Fibroblast of upper back skin (primary cell): ENCODE results near the gene FEV.

Experiments
- DNase-seq: peaks from one replicate; pipeline ENCODE4 v3.0.0-alpha.2; 2013

FEV gene

DNA sequence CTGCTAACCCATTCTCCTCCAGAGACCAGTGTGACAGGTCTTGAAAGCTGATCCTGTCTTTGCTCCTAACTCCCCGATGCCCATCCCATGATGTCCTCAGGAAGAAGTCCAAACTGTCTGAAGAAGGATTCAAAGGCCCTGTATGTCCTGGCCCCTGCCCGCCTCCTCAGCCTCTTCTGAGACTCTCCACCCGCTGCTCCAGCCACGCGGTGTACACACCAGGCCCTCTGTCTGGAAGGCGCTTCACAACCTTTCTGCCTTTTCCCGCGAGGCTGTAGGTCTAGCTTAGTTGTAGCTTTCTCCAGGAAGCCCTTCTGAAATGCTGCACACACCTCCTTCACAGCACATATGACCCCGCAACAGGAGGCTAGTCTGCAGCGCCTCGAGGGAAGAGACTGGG, 31.7 kb upstream of the FEV start:
- no peak for DNase-seq

DNA sequence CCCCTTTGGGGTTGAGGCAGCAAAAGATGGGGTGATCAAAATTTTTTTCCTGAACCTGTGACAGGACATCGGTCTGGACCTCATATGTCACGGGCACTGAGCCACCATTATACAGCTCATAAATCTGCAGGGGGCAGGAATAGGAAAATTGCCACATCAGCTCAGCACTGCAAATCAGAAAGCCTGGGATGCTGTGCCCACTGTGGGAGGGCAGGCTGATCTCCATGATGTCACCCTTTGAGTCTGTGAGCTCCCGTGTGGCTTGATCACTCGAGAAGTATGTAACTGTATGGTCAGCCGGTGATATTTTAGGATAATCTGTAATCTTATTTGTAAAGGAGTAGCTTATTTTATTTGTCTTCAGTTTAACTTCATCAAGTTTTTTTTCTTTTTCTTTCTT, 25.9 kb upstream of the FEV start:
- DNase-seq: no peak

DNA sequence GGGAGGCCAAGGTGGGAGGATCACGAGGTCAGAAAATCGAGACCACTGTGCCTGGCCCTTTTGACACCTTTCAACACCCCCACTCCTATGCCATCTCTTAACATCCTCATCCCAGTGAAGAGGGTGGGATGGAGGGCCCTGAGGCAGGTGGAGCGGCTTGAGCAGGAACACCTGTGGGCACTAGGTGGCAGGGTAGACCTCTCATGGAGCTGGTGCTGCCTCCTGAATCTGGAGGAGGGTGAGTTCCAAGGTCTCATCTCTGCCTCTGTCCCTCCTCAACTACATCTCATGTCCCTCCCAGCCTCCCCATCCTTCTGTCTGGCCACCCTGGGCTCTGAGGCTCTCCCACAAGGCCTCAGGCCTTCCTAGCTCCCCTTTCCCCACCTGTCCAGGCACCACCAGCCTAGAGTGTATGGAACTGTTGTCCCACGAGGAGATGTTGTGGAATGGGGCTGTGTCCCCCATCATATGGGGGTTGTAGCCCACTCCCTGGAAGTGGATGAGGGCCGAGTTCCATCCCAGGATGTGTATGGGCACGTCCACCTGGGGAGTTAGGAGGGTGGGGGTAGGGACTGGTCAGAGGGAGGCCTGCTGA, 25.3 kb upstream of the FEV start:
- DNase-seq: no peak

DNA sequence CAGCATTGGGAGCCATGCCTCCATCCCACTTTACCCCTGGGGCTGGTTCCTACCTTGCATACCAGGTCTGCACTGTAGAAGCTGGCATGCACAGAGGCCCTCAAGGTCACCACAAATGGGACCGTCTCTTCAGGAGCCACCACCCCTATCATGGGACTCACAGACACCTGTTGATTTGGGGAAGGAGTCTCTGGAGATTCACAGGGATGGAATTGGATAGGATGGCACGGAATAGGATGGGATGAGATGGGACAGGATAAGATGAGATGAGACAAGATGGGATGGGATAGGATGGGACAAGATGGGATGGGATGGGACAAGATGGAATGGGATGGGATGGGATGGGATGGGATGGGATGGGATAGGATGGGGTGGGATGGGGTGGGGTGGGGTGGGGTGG, 24.3 kb upstream of the FEV start:
- DNase-seq: no peak

DNA sequence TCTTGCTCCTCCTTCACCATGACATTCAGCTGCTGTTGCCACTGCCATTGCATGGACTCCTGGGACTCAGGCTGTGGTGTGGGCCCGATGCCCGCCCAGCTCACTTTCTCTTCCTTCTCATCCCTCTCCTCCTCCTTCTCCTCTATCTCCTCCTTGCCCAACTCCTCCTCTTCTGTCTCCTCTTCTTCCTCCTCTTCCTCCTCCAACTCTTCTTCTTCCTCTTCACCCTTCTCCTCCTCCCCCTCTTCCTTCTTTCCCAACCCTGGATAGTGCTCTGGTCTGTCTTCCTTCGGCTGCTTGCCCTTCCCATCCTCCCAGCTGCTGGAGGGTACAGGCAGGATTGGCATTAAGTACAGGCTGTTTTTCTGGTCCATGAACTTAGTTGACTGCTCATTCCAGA, 19.0 kb upstream of the FEV start:
- no peak for DNase-seq

DNA sequence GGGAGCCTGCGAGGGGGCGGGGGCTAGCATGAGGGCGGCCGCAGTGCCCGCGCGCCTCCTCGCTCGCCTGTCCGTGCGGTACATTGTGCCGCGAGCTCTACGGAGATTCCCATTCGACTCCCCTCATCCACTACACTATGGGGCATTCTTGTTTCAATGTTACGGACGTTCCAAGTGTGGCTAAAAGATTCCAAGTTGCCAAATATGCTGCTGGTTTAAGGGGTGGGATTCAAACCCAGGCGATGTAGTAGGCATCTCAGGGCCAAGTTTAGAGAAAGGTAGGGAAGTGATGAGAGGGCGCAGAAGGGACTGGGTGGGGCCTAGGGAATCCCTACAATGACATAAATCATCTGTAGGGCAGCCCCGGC, 18.3 kb upstream of the FEV start:
- no peak for DNase-seq

DNA sequence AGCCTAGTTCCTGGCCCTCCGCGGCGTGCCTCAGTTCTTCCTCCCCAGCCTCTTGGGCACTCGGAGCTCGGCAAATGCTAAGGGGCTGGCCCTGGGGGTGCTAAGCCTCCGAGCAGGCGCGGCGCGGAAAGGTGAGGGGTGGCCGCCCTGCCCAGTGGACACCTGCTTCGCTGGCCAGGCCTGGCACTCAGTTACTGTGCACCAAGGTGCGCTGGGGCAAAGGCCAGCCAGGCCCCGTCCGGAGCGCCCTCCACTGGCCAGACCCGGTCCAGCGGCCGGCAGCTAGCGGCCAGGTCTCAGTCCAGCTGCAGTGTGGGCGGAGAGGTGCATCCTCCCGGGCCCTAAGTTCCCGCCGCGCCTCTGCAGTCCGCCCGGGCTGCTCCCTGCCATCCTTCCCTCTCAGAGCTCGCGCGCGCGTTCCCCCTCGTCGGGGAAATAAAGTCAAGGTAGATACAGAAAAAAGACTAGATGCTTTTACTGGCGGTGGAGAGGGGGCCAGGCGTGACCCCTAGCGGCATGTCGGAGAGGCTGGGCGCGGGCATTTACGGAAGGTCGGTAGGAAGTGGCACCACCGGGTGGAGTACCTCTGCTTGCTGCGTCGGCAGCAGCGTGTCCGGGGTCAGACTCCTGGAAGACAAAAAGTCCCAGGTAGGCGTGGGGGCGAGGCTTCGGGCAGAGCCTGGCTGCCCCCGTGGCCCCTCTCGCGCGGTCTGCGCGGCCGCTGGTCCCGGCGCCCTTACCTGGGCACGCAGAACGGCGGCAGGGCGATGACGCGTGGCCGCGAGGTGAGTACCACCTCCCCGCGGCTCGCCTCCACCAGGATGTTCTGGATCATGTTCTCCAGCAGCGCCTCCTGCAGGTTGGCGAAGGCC, 17.6 kb upstream of the FEV start:
- DNase-seq: no peak

DNA sequence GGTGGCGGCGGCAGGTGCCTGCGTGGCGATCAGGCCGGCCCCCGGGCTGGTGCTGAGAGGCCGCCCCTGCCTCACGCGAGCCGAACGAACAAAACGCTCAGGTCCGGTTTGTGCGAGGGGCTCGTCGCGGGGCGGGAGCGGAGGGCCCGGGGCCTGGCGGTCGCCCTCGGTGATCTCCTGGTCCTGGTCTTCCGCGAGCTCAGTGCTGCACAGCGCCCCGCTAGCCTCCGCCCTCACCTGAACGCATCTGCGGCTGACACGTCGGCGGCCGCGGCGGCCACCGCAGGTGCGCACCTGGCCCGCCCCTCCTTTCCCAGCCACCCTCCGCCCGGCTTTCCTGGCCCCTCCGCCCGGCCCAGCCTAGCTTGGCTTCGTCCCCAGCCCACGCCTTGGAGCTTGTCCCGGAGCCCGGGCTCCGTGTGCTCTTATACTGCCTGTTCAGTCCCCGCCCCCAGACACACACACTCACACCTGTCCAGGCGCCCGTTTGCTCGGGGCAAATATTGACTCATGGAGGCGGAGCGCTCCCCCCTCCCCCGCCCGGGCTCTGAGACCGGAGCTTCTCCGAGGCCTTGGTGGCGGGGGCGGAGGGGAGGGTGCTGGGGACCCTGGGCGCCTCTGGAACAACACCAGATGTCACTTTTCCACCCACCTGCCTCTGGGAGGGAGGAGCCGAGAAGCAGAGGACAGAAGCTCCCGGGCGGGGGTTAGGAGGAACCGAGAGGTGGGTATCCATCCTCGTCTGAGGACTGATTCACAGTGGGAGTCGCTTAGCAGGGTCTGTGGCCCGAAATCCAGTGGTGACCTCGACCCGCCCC, 16.8 kb upstream of the FEV start:
- DNase-seq: no peak

DNA sequence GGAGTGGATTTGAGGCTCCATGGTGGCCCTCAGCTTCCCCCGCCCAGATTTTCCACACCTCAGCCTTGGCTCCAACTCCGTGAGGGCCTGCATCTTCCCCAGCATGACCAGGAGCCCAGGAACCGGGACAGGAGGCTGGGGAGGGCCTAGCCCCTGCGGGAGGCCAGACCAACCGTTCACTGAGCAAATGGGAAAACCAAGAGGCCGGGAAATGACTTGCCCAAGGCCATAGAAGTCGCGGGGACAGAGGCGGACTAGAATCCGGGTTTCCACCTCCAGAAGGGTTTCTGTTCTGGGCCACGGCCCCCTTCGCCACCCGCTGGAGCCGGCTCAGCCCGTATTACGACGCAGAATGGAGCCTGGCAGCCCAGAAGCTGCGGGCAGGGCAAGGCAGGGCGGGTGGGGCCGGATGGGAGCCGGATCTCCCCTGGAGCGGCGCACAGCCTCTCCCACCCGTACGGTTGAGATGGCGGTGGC, 16.2 kb upstream of the FEV start:
- no peak for DNase-seq

DNA sequence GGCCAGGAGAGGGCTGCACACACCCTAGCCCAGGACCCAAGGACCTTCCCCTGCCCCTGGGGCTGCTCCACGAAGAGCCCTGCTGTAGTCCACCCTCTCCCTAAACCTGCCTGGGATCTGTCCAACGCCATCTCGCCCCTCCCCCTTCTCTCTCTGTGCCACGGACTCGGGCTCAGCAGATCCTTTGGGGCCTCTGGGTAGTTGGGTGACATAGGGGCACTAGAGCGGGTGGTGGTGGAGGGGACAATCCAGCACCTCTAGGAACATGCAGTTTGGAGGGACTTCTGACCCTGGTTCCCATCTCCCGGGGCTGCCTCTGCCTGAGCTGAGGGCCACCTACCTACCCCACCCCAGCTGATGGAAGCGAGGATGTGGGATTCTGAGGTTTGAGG, 15.6 kb upstream of the FEV start:
- DNase-seq: no peak

DNA sequence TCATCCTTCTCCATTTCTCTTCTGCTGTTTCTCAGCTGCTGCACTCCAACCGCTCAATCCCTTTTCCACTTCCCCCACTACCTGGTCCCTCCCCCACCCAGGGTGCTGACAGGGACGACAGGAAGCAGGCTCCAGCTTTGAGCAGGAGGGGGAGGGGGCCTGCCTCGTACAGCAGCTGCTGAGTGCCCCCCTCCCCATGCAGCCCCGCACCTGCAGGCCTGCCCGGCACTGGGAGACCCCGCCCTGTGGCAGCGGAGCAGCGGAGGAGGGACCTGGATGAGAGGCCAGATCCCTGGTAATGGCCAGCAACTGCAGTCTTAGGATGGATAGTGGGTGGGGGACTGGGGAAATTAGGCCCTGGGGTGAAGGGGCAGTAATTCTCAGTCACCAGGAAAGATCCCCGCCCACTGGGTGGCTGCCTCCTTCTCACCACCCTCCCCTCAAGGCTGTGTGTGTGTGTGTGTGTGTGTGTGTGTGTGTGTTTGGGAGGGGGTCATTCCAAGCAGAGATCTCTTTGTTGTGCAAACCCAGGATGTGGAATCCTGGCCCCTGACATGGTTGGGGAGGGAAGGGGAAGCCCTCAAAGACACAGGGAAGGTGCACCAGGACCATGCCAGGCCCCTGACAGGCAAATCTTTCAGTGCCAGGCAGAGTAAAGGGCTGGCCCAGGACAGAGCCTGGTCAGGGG, 15.0 kb upstream of the FEV start:
- DNase-seq: no peak

DNA sequence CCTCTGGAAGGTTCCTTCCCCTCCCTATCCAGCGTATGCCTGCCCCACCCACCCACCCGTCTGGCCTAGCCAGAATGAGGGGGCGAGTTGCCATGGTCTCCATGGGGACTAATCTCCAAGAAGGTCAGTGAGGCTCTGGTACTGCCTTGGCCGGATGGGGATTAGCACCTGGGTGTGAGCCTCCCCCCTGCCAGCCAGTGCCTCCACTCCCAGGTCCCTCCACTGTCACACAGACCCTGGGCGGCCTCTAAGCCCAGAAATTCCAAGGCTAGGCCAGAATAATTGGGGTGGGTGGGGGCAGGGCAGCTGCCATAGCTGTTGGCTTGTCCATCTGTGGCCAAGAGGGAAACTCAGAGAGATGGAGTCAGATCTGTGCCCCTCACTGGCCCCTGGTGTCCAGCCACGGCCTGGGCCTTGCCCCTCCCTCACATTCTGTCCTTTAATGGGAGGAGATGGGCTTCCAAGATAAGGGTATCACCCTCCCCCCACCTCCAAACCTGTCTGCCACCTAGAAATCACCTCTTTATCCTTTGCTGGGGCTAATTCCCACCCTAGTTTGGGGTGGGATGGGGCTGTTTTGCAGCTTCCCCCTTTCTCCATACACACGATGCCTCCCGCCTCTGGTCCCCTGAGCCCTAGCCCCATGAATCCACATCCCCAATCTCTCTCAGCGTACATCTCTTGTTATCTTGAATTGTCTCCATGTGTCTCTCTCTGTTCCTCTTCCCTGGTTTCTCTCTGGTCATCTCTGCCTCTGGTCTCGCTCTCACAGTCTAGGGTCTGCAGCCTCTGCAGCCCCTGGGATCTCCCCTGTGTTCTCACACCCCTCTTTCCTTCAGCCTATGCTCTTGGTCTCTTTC, 14.3 kb upstream of the FEV start:
- DNase-seq: no peak

DNA sequence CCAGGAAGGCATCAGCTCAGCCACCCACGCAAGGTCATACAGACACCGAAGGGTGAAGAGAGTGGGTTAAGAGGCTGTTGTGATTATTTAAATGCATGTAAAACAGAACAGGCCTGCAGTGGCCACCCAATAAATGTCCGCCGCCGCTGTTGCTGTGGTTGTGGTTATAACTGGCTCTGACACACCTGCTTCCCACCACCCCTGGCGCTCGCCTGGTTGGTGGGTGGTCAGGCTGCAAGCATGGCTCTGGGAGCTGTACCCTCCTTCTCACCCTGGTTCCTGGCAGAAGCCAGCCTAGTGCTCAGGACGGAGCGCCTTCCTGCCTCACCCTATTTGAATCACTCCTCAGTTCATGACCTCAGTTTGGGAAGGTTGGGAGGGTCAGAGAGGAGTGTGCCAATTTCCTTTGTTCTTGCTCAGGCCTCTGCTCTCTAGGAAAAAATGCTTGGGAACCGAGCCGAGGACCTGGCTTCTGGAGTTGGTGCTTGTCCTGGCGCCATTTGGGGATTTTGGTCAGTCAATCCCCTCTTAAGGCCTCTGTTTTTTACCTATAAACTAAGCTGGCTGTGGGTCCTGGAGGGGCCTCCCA, 13.5 kb upstream of the FEV start:
- no peak for DNase-seq

DNA sequence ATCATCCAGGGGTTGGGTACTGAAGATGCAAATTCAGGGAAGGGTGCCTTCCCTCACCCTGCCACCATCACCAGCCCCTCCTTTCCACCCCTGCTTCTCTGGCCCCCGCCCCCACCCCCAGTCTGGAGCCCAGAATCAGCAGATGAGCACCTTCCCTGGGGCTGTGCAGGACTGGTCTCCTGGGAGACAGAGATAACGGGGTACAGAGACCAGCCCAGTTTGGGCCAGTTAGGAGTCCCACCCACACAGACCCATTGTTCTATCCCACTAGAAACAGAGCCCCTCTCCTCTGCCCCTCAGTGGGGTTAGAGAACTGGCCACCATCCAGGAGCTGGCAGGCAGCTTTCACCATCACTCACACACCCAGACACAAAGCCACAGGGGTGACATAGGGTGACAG, 12.7 kb upstream of the FEV start:
- no peak for DNase-seq

DNA sequence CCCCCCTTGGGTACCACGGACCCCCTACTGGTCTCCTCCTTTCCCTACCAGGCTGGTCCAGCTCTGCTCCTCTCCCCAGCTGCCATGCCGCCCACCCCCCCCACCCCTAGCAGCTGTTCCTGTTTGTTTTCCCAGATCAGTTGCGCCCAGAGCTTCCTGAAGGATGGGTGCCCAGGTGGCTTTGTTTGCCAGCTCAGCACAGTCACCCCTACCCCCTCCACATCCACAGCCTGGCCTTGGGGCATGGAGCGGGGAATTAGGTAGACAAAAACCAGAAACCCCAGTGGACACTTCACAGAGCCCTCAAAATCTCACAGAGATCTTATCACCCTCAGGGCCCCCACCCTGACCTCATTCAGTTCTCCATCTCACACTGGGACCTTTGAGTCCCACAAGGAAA, 12.0 kb upstream of the FEV start:
- no peak for DNase-seq

DNA sequence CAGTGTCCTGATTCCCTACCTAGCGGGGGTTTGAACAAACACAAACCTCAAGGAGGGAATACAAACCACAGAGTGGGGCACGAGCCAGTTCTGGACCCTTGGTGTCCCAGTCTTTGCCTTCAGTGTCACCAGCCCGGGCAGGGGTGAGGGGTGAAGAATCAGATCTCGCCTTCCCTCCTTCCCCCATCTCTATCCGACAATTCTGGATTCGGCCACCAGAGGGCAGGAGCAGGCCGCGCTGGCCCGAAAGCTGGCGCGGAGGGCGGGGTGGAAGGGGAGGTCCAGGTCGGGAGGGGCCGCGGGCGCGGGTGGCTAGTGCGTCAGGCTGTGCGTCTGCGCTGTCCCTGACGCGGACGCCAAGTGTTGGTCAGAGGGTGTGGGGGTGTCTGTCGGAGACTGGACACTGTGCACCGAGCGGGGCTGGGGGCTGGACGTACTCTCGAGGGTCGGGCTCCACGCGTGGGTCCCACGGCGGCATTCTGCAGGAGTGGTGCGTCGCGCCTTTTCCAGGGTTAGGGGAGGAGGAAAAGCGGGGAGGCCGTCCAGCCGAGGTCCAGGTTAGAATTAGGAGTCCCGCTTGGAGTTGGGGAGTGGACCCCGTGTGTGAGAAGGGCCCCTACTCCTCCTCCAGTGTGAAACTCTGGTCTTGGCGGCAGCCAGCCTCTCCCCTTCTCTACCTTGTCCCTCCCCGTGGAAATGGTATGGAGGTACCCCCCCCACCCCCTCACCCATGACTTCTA, 11.2 kb upstream of the FEV start:
- DNase-seq: peak; percentile 61

DNA sequence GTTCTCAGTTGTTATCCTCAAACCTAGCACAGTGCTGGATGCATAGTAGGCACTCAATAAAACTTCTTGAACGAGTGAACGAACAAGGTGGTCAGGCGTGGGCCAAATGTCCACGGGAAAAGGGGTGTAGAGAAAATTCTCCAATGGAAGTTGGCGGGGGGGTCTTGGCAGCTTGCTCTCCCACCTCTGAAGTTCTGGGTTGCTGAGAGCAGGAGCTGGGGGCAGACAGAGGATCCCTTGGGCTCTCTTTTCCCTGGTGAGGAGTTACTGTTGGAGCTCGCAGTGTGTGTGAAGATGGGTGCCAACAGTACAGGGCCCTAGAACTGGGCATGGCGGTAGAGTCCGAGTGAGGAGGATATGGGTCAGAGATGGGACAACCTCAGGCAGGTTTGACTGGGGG, 10.6 kb upstream of the FEV start:
- DNase-seq: no peak

DNA sequence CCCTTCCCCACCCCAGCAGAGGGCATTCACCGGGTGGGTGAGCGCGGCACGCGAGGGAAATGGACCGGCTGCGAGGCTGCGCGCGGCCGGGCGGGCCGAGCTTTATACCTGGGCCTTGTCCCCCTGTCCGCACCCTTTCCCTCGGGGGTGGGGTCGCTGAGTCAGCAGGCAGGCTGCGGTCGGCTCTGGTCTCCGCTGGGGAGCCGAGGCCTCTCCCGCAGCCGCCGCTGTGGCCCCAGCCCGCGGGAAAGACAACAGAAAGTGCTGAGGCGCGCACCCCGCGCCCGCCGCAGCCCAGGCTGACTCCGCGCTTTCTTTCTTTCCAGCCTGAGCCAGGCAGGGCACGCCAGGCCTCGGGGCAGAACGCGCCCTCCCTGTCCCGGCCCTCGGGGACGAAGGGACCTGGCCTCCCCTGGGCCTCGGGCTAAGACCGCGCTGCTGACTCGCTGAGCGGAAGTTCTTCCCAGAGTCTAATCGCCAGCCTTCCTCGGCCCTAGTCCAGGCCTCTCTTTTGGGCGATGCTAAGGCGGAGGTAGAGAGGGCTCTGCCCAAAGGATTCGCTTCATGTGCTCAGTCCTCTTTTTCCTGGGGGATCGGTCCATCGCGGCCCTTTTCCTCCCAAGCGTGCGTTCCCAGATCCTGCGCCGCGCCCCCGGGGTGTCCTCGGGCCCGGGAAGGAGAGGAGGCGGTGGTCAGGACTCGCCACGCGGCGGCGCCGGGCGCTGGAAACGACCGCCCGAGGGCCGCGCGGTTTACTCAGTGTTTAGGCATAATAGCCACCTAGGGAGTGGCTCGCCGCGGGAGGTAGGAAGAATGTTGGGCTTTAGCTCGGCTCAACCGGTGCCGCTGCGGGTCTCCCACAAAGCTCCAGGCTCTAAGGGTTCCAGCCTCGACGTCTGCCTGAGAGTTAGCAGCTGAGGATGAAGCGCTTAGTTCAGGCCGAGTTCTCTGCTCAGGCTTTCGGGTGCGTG, 8.6 kb upstream of the FEV start, which contains the start of gene CRYBA2:
TSS of gene CRYBA2 (minus strand) at position 78 of the 971 bp plus-strand sequence. CDS start 246 bp downstream, outside the sequence.
- no peak for DNase-seq

DNA sequence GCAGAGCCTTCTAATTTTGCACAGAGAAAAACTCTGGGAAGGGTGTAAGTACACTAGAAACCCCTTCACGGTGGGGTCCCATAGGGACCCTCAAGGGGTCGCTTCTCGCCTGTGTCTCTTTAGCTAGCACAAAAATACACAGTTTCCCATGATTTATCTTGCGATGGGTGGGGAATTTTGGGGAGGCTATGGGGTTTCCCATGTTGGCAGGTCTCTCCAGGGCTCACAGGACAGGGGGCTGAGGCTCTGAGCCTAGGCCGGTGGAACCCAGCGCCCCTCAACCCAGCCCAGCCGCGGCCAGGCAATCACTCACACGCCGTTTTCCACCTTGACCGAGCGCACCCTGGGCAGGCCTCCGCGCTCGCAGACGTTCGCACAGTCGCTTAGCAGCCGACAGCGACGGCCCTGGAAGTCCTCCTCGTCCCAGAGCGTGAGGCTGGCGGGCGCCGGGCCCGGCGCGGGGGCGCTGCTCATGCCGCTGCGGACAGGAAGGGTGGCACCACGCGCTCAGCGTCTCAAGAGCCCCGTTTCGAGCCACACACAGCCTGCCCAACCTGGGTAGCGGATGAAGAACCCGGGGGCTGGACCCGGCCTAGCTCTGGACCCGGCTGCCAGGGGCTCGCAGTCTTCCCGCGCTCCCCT, 7.8 kb upstream of the FEV start:
- no peak for DNase-seq
